CD8-positive, alpha-beta memory T cell (primary cell): ENCODE data around the gene TSPAN10. TPM values are rescaled to one million over a fixed set of nuclear protein-coding genes. Genes with fewer than 3 reads are reported as not detected.

ENCODE experiments used
- CTCF ChIA-PET: fragments of 350-600 bp; sonication (Branson Sonifier 250); formaldehyde crosslinking; loops from one replicate; lab custom pipeline; 2021; ENCODE audit warnings: antibody characterized with exemption; lab: Charles Lee
- POLR2A ChIA-PET: fragments of 350-600 bp; sonication (Branson Sonifier 250); formaldehyde crosslinking; loops from one replicate; lab custom pipeline; 2021; ENCODE audit warnings: antibody characterized with exemption; lab: Charles Lee
- DNase-seq, 5 donors: peaks; one replicate each; pipeline versions ENCODE4 v3.0.0 to v3.0.0-alpha.2; 2020 to 2022; ENCODE audit warnings: mixed read lengths in 1 of 5
- H3K27ac ChIP-seq: one replicate; pipeline ENCODE4 v1.7.0; 2013; ENCODE audit warnings: low read depth, mild to moderate bottlenecking, low read length, moderate library complexity
- H3K27me3 ChIP-seq: 2 replicates; pipeline ENCODE4 v1.7.0; 2013; ENCODE audit warnings: low read length, mild to moderate bottlenecking; ENCODE audit not compliant: insufficient read depth, poor library complexity, severe bottlenecking
- H3K36me3 ChIP-seq: 2 replicates; pipeline ENCODE4 v1.7.0; 2013; ENCODE audit warnings: mild to moderate bottlenecking, low read length, moderate library complexity; ENCODE audit not compliant: insufficient read depth
- H3K4me1 ChIP-seq: 2 replicates; pipeline ENCODE4 v1.7.0; 2013; ENCODE audit warnings: mild to moderate bottlenecking, low read length, moderate library complexity; ENCODE audit not compliant: insufficient read depth
- H3K4me3 ChIP-seq: 2 replicates; pipeline ENCODE4 v1.7.0; 2013; ENCODE audit warnings: mild to moderate bottlenecking, low read length
- H3K9me3 ChIP-seq: 2 replicates; pipeline ENCODE4 v1.7.0; 2013; ENCODE audit warnings: mild to moderate bottlenecking, low read length
- H3K27ac Mint-ChIP-seq, 8 donors: one replicate each; pipeline ENCODE4 v1.8.0; 2020 to 2021; ENCODE audit warnings: mixed read lengths in 8 of 8, mild to moderate bottlenecking in 6 of 8, inconsistent platforms in 3 of 8, moderate library complexity in 3 of 8
- H3K27me3 Mint-ChIP-seq, 2 donors: one replicate each; pipeline ENCODE4 v1.8.0; 2020 to 2021; ENCODE audit warnings: mixed read lengths in 2 of 2, mild to moderate bottlenecking in 1 of 2, moderate library complexity in 1 of 2
- H3K36me3 Mint-ChIP-seq, 3 donors: one replicate each; pipeline ENCODE4 v1.8.0; 2020 to 2021; ENCODE audit warnings: mixed read lengths in 3 of 3, inconsistent platforms in 1 of 3, mild to moderate bottlenecking in 1 of 3
- H3K4me1 Mint-ChIP-seq, 3 donors: one replicate each; pipeline ENCODE4 v1.8.0; 2020 to 2021; ENCODE audit warnings: mixed read lengths in 3 of 3, inconsistent platforms in 1 of 3, mild to moderate bottlenecking in 1 of 3
- H3K4me3 Mint-ChIP-seq, 7 donors: one replicate each; pipeline ENCODE4 v1.8.0; 2020 to 2021; ENCODE audit warnings: mixed read lengths in 7 of 7, mild to moderate bottlenecking in 6 of 7, moderate library complexity in 4 of 7, inconsistent platforms in 2 of 7
- H3K9me3 Mint-ChIP-seq, 5 donors: one replicate each; pipeline ENCODE4 v1.8.0; 2020 to 2022; ENCODE audit warnings: mixed read lengths in 5 of 5, mild to moderate bottlenecking in 3 of 5, moderate library complexity in 2 of 5, inconsistent platforms in 1 of 5
- polyA plus RNA-seq: library from polyadenylated mRNA; unstranded; fragments of 300-500 nt; fragmentation: Illumina TruSeq; gene quantifications from one replicate; pipeline ENCODE4 v1.2.3, GENCODE V29; 2021
- total RNA-seq, 2 experiments: library from RNA; stranded (reverse); gene quantifications; one replicate each; pipeline ENCODE4 v1.2.3, GENCODE V29; 2021

The TSPAN10 gene
- total RNA-seq (under 1 TPM; 0.31 TPM), polyA plus RNA-seq (0.49 TPM)

GRCh38 chr17:81636505-81637288, at the start of gene TSPAN10, which contains the start of gene NPLOC4:
Gene TSPAN10, plus strand, starts transcription at chr17:81637196. Its CDS starts 5,217 bp downstream, at chr17:81642413.
Gene NPLOC4, minus strand, starts transcription at chr17:81637112. Its CDS starts 182 bp downstream, at chr17:81636930.
- Mint-ChIP-seq H3K36me3 (peaks cover 0 to 8% (median 0%) of the 10 kb centered on the region in 3 donors), H3K4me3 (peak within 1 kb of the TSS; percentile 88 to 95 (median 94)), H3K27me3 (peaks cover 0 to 1% of the 10 kb centered on the region in 2 donors), H3K4me1 (peaks cover 17 to 25% (median 21%) of the 10 kb centered on the region in 3 donors), H3K9me3 (no peaks in the 10 kb centered on the region), H3K27ac (peak within 1 kb of the TSS; percentile 84 to 95 (median 93))
- POLR2A ChIA-PET = interaction anchor here (0.6 kb wide), 1 partner anchor 83 kb away, joined by 3 read pairs; no protein-coding TSS in a partner anchor
- Histone ChIP-seq H3K36me3 (no peaks in the 10 kb centered on the region), H3K4me3 (peak within 1 kb of the TSS; percentile 66), H3K27me3 (no peaks in the 10 kb centered on the region), H3K9me3 (no peaks in the 10 kb centered on the region), H3K4me1 (peaks cover 20% of the 10 kb centered on the region), H3K27ac (peak within 1 kb of the TSS; percentile 69)
- peak; percentile 72 to 83 (median 77) for DNase-seq
- CTCF ChIA-PET = no interaction called here

- Mint-ChIP-seq H3K36me3 (peaks cover 10 to 82% (median 18%) of the 10 kb centered on the region in 3 donors), H3K4me3 (no peak overlapping the region), H3K4me1 (no peaks in the 10 kb centered on the region), H3K27me3 (no peaks in the 10 kb centered on the region), H3K27ac (peak overlapping the region in 1 of 8 donors; percentile 83), H3K9me3 (no peaks in the 10 kb centered on the region)
- H3K4me3 ChIP-seq = no peak overlapping the region
- no peak for DNase-seq
- peaks cover 50% of the 10 kb centered on the region for H3K36me3 ChIP-seq
- CTCF ChIA-PET = no interaction called here
- no peaks in the 10 kb centered on the region for H3K4me1 ChIP-seq
- no peaks in the 10 kb centered on the region for H3K9me3 ChIP-seq
- no peak overlapping the region for H3K27ac ChIP-seq
- H3K27me3 ChIP-seq = no peaks in the 10 kb centered on the region
- POLR2A ChIA-PET = no interaction called here
Observed at GRCh38 chr17:81589612-81590011, 47.4 kb upstream of the TSPAN10 start.

- H3K4me3 Mint-ChIP-seq = no peak overlapping the region
- no peaks in the 10 kb centered on the region for H3K27me3 Mint-ChIP-seq
- no peaks in the 10 kb centered on the region for H3K27me3 ChIP-seq
- H3K9me3 ChIP-seq = no peaks in the 10 kb centered on the region
- no peak overlapping the region for H3K4me3 ChIP-seq
- ChIA-PET POLR2A (no interaction called here), CTCF (no interaction called here)
- H3K4me1 Mint-ChIP-seq = no peaks in the 10 kb centered on the region
- peaks cover 10 to 83% (median 18%) of the 10 kb centered on the region in 3 donors for H3K36me3 Mint-ChIP-seq
- H3K36me3 ChIP-seq = peaks cover 50% of the 10 kb centered on the region
- no peaks in the 10 kb centered on the region for H3K9me3 Mint-ChIP-seq
- no peak overlapping the region for H3K27ac ChIP-seq
- H3K4me1 ChIP-seq = no peaks in the 10 kb centered on the region
- H3K27ac Mint-ChIP-seq = no peak overlapping the region
- DNase-seq = no peak
Observed at GRCh38 chr17:81590121-81590520, 46.9 kb upstream of the TSPAN10 start.

GRCh38 chr17:81591971-81592370, 45.0 kb upstream of the TSPAN10 start:
- DNase-seq = no peak
- no peaks in the 10 kb centered on the region for H3K27me3 Mint-ChIP-seq
- Histone ChIP-seq H3K4me1 (no peaks in the 10 kb centered on the region), H3K4me3 (no peak overlapping the region), H3K27ac (no peak overlapping the region), H3K27me3 (no peaks in the 10 kb centered on the region), H3K36me3 (peaks cover 58% of the 10 kb centered on the region), H3K9me3 (no peaks in the 10 kb centered on the region)
- CTCF ChIA-PET = no interaction called here
- no peaks in the 10 kb centered on the region for H3K9me3 Mint-ChIP-seq
- no peak overlapping the region for H3K4me3 Mint-ChIP-seq
- POLR2A ChIA-PET = no interaction called here
- H3K27ac Mint-ChIP-seq = no peak overlapping the region
- H3K36me3 Mint-ChIP-seq = peaks cover 6 to 78% (median 15%) of the 10 kb centered on the region in 3 donors
- H3K4me1 Mint-ChIP-seq = no peaks in the 10 kb centered on the region

- ChIA-PET CTCF (no interaction called here), POLR2A (no interaction called here)
- Mint-ChIP-seq H3K4me1 (peaks cover 0 to 3% (median 0%) of the 10 kb centered on the region in 3 donors), H3K27me3 (no peaks in the 10 kb centered on the region), H3K4me3 (no peak overlapping the region), H3K27ac (no peak overlapping the region), H3K36me3 (peaks cover 6 to 77% (median 13%) of the 10 kb centered on the region in 3 donors), H3K9me3 (no peaks in the 10 kb centered on the region)
- Histone ChIP-seq H3K4me1 (no peaks in the 10 kb centered on the region), H3K9me3 (no peaks in the 10 kb centered on the region), H3K27me3 (no peaks in the 10 kb centered on the region), H3K27ac (no peak overlapping the region), H3K36me3 (peaks cover 59% of the 10 kb centered on the region), H3K4me3 (no peak overlapping the region)
- DNase-seq = no peak
Observed at GRCh38 chr17:81593105-81593871, 43.7 kb upstream of the TSPAN10 start.

GRCh38 chr17:81599719-81600486, 37.1 kb upstream of the TSPAN10 start:
- ChIA-PET CTCF (interaction anchor here (0.9 to 3.6 kb wide), 7 partner anchors 12 to 347 kb away, joined by 3 to 29 read pairs (median 5); no protein-coding TSS in a partner anchor), POLR2A (no interaction called here)
- Histone ChIP-seq H3K27me3 (no peaks in the 10 kb centered on the region), H3K4me3 (no peak overlapping the region), H3K36me3 (peaks cover 59% of the 10 kb centered on the region), H3K9me3 (no peaks in the 10 kb centered on the region), H3K4me1 (no peaks in the 10 kb centered on the region), H3K27ac (no peak overlapping the region)
- Mint-ChIP-seq H3K9me3 (no peaks in the 10 kb centered on the region), H3K27me3 (no peaks in the 10 kb centered on the region), H3K27ac (peak overlapping the region in 1 of 8 donors; percentile 72), H3K36me3 (peaks cover 0 to 75% (median 13%) of the 10 kb centered on the region in 3 donors), H3K4me1 (peaks cover 3 to 9% (median 6%) of the 10 kb centered on the region in 3 donors), H3K4me3 (no peak overlapping the region)
- DNase-seq = no peak

- Histone ChIP-seq H3K9me3 (no peaks in the 10 kb centered on the region), H3K4me1 (no peaks in the 10 kb centered on the region), H3K4me3 (no peak overlapping the region), H3K36me3 (peaks cover 58% of the 10 kb centered on the region), H3K27ac (no peak overlapping the region), H3K27me3 (no peaks in the 10 kb centered on the region)
- Mint-ChIP-seq H3K4me3 (no peak overlapping the region), H3K27ac (peak overlapping the region in 3 of 8 donors; percentile 15 to 85 (median 43)), H3K9me3 (no peaks in the 10 kb centered on the region), H3K27me3 (no peaks in the 10 kb centered on the region), H3K4me1 (peaks cover 3 to 9% (median 6%) of the 10 kb centered on the region in 3 donors), H3K36me3 (peaks cover 0 to 75% (median 18%) of the 10 kb centered on the region in 3 donors)
- ChIA-PET POLR2A (no interaction called here), CTCF (interaction anchor here (0.8 to 3.6 kb wide), 16 partner anchors 10 to 460 kb away, joined by 3 to 29 read pairs (median 4); partner anchors contain the start of genes NDUFAF8 and TEPSIN)
- DNase-seq = peak in 4 of 5 donors; percentile 14 to 57 (median 50)
Observed at GRCh38 chr17:81601525-81602120, 35.4 kb upstream of the TSPAN10 start.
